Adrenal gland (tissue), 12 donors: ENCODE data around the gene OR5AL1. TPM values are rescaled to one million over a fixed set of nuclear protein-coding genes. Genes with fewer than 3 reads are reported as not detected.
"Not testable (repeated sequence)": the region's sequence is repeated elsewhere in the genome, so short reads cannot be mapped to it uniquely, and the experiment has no call there.

Experiments
- DNase-seq, 7 donors: peaks; one replicate each; pipeline ENCODE4 v3.0.0-alpha.2; 2019 to 2020
- H3K27ac ChIP-seq, 5 donors: fragments of 200-600 bp; sonication (generic) in 4 of 5; 1 replicate in 3 of 5; 2 replicates in 2 of 5; pipeline versions ENCODE4 v1.5.1 to v1.8.0; 2016 to 2020; ENCODE audit warnings: mild to moderate bottlenecking in 1 of 5
- H3K27me3 ChIP-seq: fragments of 200-600 bp; 2 replicates; pipeline ENCODE4 v1.8.0; 2021
- H3K36me3 ChIP-seq, 2 donors: fragments of 200-600 bp; replicated peaks in 1 of 2; 1 replicate in 1 of 2; 2 replicates in 1 of 2; pipeline versions ENCODE4 v1.5.1 to v1.8.0; 2018 to 2022
- H3K4me1 ChIP-seq, 2 donors: fragments of 200-600 bp; replicated peaks in 1 of 2; 1 replicate in 1 of 2; 2 replicates in 1 of 2; pipeline versions ENCODE4 v1.5.1 to v1.8.0; 2018 to 2021
- H3K4me3 ChIP-seq, 4 donors: fragments of 200-600 bp; sonication (generic) in 3 of 4; one replicate each; pipeline ENCODE4 v1.5.1; 2016 to 2018
- H3K9me3 ChIP-seq, 3 donors: fragments of 200-600 bp; sonication (generic) in 1 of 3; replicated peaks in 1 of 3; 1 replicate in 2 of 3; 2 replicates in 1 of 3; pipeline versions ENCODE4 v1.5.1 to v1.8.0; 2016 to 2021
- POLR2A ChIP-seq, 2 donors: fragments of 450-650 bp; IDR thresholded peaks; one replicate each; pipeline ENCODE4 v1.6.1; 2017; ENCODE audit warnings: antibody characterized with exemption in 2 of 2, mild to moderate bottlenecking in 2 of 2, moderate library complexity in 1 of 2
- WGBS, 4 donors: extraction: QIAGEN DNeasy Blood & Tissue Kit in 2 of 4; methylation state at CpG; one replicate each; pipeline versions ENCODE4 v1.1.5 to v1.1.7; 2013 to 2017; 5-methylcytosine and 5-hydroxymethylcytosine counted together
- intact Hi-C, 2 donors: fragments of 100-400 bp; cut with DNase I; formaldehyde crosslinking; loops; one replicate each; pipeline versions ENCODE4 v1.14.1 to v1.15.0; 2022 to 2023
- polyA plus RNA-seq, 3 donors: library from polyadenylated mRNA; stranded (reverse); fragments of 200-250 nt in 2 of 3; fragments of 350-450 nt in 1 of 3; fragmentation: Illumina TruSeq in 1 of 3; extraction: RNeasy Lipid Tissue Mini Kit (QIAGEN cat#74804) in 1 of 3; gene quantifications; one replicate each; pipeline ENCODE4 v1.2.3, GENCODE V29; 2013 to 2014
- total RNA-seq, 9 donors: library from RNA; depleted of rRNA in 4 of 9; stranded (reverse); fragments of >200 nt in 4 of 9; fragments of 120-200 nt in 1 of 9; fragmentation: NEBNext Ultra II Directional in 1 of 9; extraction: Animal tissue kit (Norgen Biotek cat#: 25700) in 1 of 9; gene quantifications; one replicate each; pipeline versions ENCODE4 v1.1.0 to v1.2.4, GENCODE V29; 2013 to 2023
- TF ChIP-seq, protein P1 (sequence below), 6 experiments: fragments of 450-650 bp in 4 of 6; fragments of 200-600 bp in 2 of 6; sonication (generic) in 1 of 6; IDR thresholded peaks; 1 replicate in 5 of 6; 2 replicates in 1 of 6; pipeline versions ENCODE4 v1.5.1 to v1.8.0; 2016 to 2021; ENCODE audit warnings: antibody characterized with exemption in 6 of 6, mild to moderate bottlenecking in 2 of 6, moderate library complexity in 1 of 6
- donor health status: healthy with polysubstance abuse.
- donor health status: Bipolar disorder and iron deficiency.
- donor health status: DM: yes; HTN: yes; CAD: no.
- donor health status: DM: no; HTN: no; CAD: no.
- donor health status: DM: no; HTN: no; CAD: no.
- donor health status: DM: yes; HTN: yes; CAD: no.

The OR5AL1 gene
- total and polyA plus RNA-seq, 12 donors: not detected

DNA sequence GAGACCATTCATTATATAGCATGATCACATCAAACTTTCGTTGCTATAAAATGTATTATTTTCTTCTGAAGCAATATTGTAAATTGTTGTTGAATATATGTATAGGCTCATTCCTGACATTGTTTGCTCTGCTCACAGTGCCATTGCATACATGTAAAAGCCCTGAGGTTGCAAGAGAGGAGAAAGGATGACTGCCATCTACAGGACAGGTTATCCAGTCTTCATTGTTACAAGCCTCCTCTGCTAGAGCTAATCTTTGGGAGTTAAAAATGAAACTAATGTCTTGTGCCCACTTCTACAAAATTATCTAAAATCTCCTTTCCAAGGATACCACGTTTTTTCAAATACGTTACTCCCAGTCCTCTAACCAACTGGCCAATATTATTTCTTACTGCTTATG lies 16.4 kb upstream of the OR5AL1 start:
- WGBS, 4 donors: 48 to 56% (median 55%) methylated on average over 3 of the region's 3 CpGs
- no peaks in the 10 kb centered on the region for H3K9me3 ChIP-seq
- no peak for DNase-seq
- TF ChIP-seq POLR2A (IDR thresholded peaks at IDR 0.05): no peak
- TF ChIP-seq, protein P1, sequence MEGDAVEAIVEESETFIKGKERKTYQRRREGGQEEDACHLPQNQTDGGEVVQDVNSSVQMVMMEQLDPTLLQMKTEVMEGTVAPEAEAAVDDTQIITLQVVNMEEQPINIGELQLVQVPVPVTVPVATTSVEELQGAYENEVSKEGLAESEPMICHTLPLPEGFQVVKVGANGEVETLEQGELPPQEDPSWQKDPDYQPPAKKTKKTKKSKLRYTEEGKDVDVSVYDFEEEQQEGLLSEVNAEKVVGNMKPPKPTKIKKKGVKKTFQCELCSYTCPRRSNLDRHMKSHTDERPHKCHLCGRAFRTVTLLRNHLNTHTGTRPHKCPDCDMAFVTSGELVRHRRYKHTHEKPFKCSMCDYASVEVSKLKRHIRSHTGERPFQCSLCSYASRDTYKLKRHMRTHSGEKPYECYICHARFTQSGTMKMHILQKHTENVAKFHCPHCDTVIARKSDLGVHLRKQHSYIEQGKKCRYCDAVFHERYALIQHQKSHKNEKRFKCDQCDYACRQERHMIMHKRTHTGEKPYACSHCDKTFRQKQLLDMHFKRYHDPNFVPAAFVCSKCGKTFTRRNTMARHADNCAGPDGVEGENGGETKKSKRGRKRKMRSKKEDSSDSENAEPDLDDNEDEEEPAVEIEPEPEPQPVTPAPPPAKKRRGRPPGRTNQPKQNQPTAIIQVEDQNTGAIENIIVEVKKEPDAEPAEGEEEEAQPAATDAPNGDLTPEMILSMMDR (IDR thresholded peaks at IDR 0.05): no peak
- no peak overlapping the region for H3K27ac ChIP-seq
- H3K36me3 ChIP-seq: no peaks in the 10 kb centered on the region
- intact Hi-C loops: no loop called here
- H3K4me1 ChIP-seq: no peaks in the 10 kb centered on the region
- H3K4me3 ChIP-seq: no peak overlapping the region
- no peaks in the 10 kb centered on the region for H3K27me3 ChIP-seq

DNA sequence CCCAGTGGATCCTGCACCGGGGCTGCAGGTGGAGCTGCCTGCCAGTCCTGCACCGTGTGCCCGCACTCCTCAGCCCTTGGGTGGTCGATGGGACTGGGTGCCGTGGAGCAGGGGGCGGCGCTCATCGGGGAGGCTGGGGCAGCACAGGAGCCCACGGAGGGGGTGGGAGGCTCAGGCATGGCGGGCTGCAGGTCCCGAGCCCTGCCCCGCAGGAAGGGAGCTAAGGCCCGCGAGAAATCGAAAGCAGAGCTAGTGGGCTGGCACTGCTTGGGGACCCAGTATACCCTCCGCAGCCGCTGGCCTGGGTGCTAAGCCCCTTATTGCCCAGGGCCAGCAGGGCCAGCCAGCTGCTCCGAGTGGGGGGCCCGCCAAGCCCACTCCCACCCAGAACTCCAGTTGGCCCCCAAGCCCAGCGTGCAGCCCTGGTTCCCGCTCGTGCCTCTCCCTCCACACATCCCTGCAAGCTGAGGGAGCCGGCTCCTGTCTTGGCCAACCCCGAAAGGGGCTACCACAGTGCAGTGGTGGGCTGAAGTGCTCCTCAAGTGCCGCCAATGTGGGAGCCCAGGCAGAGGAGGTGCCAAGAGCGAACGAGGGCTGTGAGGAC lies 10.5 kb upstream of the OR5AL1 start:
- H3K9me3 ChIP-seq, DNase-seq, H3K4me1 ChIP-seq, intact Hi-C loops, H3K36me3 ChIP-seq, H3K4me3 ChIP-seq, H3K27ac ChIP-seq, H3K27me3 ChIP-seq: not testable (repeated sequence)
- 80 to 92% (median 86%) methylated on average over 5 to 27 of the region's 27 CpGs for WGBS, 4 donors

DNA sequence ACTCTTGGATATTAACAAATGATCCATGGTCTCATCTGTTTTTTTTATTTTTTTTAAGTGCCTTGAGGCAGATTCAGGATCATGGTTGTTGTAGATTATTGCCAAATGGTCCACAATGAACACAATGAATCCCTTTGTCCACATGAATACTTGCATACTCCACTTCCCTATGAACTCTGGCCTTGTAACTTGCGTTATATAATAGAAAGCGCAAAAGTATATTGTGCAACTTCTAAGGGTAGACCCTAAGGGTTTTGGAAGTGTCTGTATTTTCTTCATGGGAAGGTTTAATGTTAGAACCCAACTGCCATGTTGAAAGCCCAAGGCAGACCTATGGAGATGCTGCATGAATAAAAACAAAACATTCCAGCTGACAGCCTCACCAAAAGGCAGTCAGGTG lies 8.1 kb upstream of the OR5AL1 start:
- no peak for DNase-seq
- TF ChIP-seq, protein P1 (IDR thresholded peaks at IDR 0.05): no peak
- TF ChIP-seq POLR2A (IDR thresholded peaks at IDR 0.05): no peak
- no peaks in the 10 kb centered on the region for H3K9me3 ChIP-seq
- no peak overlapping the region for H3K4me3 ChIP-seq
- H3K27ac ChIP-seq: no peak overlapping the region
- H3K27me3 ChIP-seq: no peaks in the 10 kb centered on the region
- no peaks in the 10 kb centered on the region for H3K36me3 ChIP-seq
- no peaks in the 10 kb centered on the region for H3K4me1 ChIP-seq
- 60 to 83% (median 77%) methylated on average over 2 of the region's 2 CpGs for WGBS, 4 donors
- intact Hi-C loops: no loop called here

DNA sequence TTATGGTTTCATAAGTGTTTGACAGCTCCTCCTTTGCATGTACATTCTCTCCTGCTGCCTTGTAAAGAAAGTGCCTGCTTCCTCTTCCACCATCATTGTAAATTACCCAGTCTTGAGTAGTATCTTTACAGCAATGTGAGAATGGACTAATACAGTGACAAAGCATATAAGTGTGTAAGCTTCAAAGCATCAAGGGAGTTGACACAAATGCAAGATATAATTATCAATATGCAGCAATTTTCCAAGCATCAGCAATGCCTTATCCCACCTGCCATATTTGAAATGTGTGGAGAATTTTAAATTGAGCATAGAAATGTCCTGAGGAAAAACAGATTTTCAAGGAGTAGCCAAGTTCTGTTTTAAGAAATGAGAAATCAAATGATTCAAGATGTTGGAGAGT lies 1.7 kb upstream of the OR5AL1 start:
- no peaks in the 10 kb centered on the region for H3K4me1 ChIP-seq
- no peak overlapping the region for H3K4me3 ChIP-seq
- TF ChIP-seq, protein P1 (IDR thresholded peaks at IDR 0.05): no peak
- no peak for TF ChIP-seq POLR2A (IDR thresholded peaks at IDR 0.05)
- DNase-seq: no peak
- H3K27me3 ChIP-seq: no peaks in the 10 kb centered on the region
- H3K9me3 ChIP-seq: no peaks in the 10 kb centered on the region
- no peaks in the 10 kb centered on the region for H3K36me3 ChIP-seq
- no peak overlapping the region for H3K27ac ChIP-seq
- intact Hi-C loops: no loop called here

DNA sequence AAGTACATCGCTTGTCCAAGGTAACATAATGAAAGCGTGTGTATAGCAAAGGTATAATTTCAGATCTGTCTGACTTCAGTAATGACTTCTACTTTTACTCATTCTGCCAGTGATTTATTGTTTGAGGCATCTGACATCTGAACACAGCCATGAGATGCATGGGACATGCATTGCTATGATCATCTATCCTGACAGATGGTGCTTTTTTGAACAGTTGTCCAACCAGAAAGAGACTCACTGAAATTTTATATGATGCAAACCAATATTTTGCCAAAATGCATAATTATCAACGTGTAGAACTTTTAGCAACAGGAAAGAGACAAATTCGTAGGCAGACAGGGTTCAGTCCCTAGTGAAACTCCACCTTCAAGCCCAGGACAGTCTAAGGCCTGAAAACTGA lies 41.0 kb downstream of the OR5AL1 start:
- no peak for TF ChIP-seq POLR2A (IDR thresholded peaks at IDR 0.05)
- Histone ChIP-seq H3K27ac (no peak overlapping the region), H3K4me3 (no peak overlapping the region), H3K27me3 (no peaks in the 10 kb centered on the region), H3K4me1 (no peaks in the 10 kb centered on the region), H3K36me3 (no peaks in the 10 kb centered on the region), H3K9me3 (no peaks in the 10 kb centered on the region)
- 60 to 66% (median 64%) methylated on average over 4 of the region's 4 CpGs for WGBS, 4 donors
- DNase-seq: no peak
- intact Hi-C loops: no loop called here
